GM23338 (cell line): ENCODE data around the gene SUSD2. TPM values are rescaled to one million over a fixed set of nuclear protein-coding genes. Genes with fewer than 3 reads are reported as not detected.
A peak's percentile ranks its signal among the peaks of the same experiment; 100 is the strongest.

ENCODE experiments used
- ATAC-seq: fragments of 200-7000 bp; cut with Tn5 transposase; 3 replicates; pipeline ENCODE4 v1.9.1; 2020
- DNase-seq: peaks from one replicate; pipeline ENCODE4 v3.0.0-alpha.2; 2015; ENCODE audit warnings: low spot score
- H2AFZ ChIP-seq: fragments of 200-600 bp; sonication (generic); 2 replicates; pipeline ENCODE4 v1.8.0; 2016; ENCODE audit warnings: antibody characterized with exemption, mild to moderate bottlenecking, moderate library complexity
- H3F3A ChIP-seq: fragments of 200-600 bp; sonication (generic); replicated peaks from 2 replicates; pipeline ENCODE4 v1.8.0; 2017; ENCODE audit warnings: antibody characterized with exemption, mixed run types, low read depth
- H3K27ac ChIP-seq: fragments of 200-600 bp; sonication (generic); 2 replicates; pipeline ENCODE4 v1.6.1; 2016; ENCODE audit warnings: low read depth
- H3K27me3 ChIP-seq: fragments of 200-600 bp; sonication (generic); 2 replicates; pipeline ENCODE4 v1.8.0; 2016; ENCODE audit warnings: mild to moderate bottlenecking, mixed run types, moderate library complexity; ENCODE audit not compliant: insufficient read depth
- H3K36me3 ChIP-seq: fragments of 200-600 bp; sonication (generic); 2 replicates; pipeline ENCODE4 v1.8.0; 2016; ENCODE audit warnings: mild to moderate bottlenecking; ENCODE audit not compliant: insufficient read depth
- H3K4me1 ChIP-seq: fragments of 200-600 bp; sonication (generic); 2 replicates; pipeline ENCODE4 v1.8.0; 2016; ENCODE audit warnings: mild to moderate bottlenecking, moderate library complexity; ENCODE audit not compliant: insufficient read depth
- H3K4me2 ChIP-seq: fragments of 200-600 bp; sonication (generic); 2 replicates; pipeline ENCODE4 v1.7.1; 2017; ENCODE audit warnings: mixed run types
- H3K4me3 ChIP-seq: fragments of 200-600 bp; sonication (generic); 2 replicates; pipeline ENCODE4 v1.6.1; 2016; ENCODE audit warnings: mixed run types
- H3K79me2 ChIP-seq: fragments of 200-600 bp; sonication (generic); replicated peaks from 2 replicates; pipeline ENCODE4 v1.8.0; 2017; ENCODE audit warnings: mild to moderate bottlenecking; ENCODE audit not compliant: insufficient read depth
- H3K9me2 ChIP-seq: fragments of 200-600 bp; sonication (generic); 2 replicates; pipeline ENCODE4 v1.8.0; 2017; ENCODE audit not compliant: insufficient read depth
- H4K20me1 ChIP-seq: fragments of 200-600 bp; sonication (generic); replicated peaks from 2 replicates; pipeline ENCODE4 v1.8.0; 2017; ENCODE audit warnings: mild to moderate bottlenecking; ENCODE audit not compliant: insufficient read depth
- H3K27ac Mint-ChIP-seq: 2 replicates; pipeline ENCODE4 v1.8.0; 2020; ENCODE audit warnings: inconsistent platforms, mild to moderate bottlenecking, moderate library complexity, mixed read lengths
- H3K27me3 Mint-ChIP-seq: 3 replicates; pipeline ENCODE4 v1.8.0; 2022; ENCODE audit warnings: low read depth, mild to moderate bottlenecking, moderate library complexity, mixed read lengths, inconsistent platforms; ENCODE audit not compliant: insufficient read depth, poor library complexity
- H3K36me3 Mint-ChIP-seq: 3 replicates; pipeline ENCODE4 v1.8.0; 2021; ENCODE audit warnings: low read depth, mild to moderate bottlenecking, inconsistent platforms, moderate library complexity, mixed read lengths
- H3K4me1 Mint-ChIP-seq: 3 replicates; pipeline ENCODE4 v1.8.0; 2020; ENCODE audit warnings: mild to moderate bottlenecking, inconsistent platforms, mixed read lengths
- H3K4me3 Mint-ChIP-seq: 3 replicates; pipeline ENCODE4 v1.8.0; 2021; ENCODE audit warnings: moderate library complexity, mild to moderate bottlenecking, inconsistent platforms, mixed read lengths
- H3K9me3 Mint-ChIP-seq: 3 replicates; pipeline ENCODE4 v1.8.0; 2020; ENCODE audit warnings: moderate library complexity, mild to moderate bottlenecking, inconsistent platforms, mixed read lengths
- CREB1 ChIP-seq: fragments of 250-450 bp; sonication (Bioruptor Pico); IDR thresholded peaks from 2 replicates; pipeline ENCODE4 v1.5.0; 2020; ENCODE audit warnings: low read depth, mild to moderate bottlenecking, moderate library complexity
- EZH2 ChIP-seq: fragments of 200-600 bp; sonication (generic); IDR thresholded peaks from one replicate; pipeline ENCODE4 v1.8.0; 2017; ENCODE audit warnings: antibody characterized with exemption, mild to moderate bottlenecking, low read depth; ENCODE audit not compliant: unreplicated experiment
- EZH2phosphoT487 ChIP-seq: fragments of 200-600 bp; sonication (generic); IDR thresholded peaks from one replicate; pipeline ENCODE4 v1.8.1; 2018; ENCODE audit warnings: antibody characterized with exemption; ENCODE audit not compliant: unreplicated experiment
- JUNB ChIP-seq: IDR thresholded peaks from one replicate; pipeline ENCODE4 v1.6.1; 2016; ENCODE audit warnings: antibody characterized with exemption; ENCODE audit not compliant: unreplicated experiment
- NANOG ChIP-seq: IDR thresholded peaks from 2 replicates; pipeline ENCODE4 v1.6.1; 2016; ENCODE audit warnings: antibody characterized with exemption, borderline replicate concordance
- STAT1 ChIP-seq: IDR thresholded peaks from one replicate; pipeline ENCODE4 v1.6.1; 2016; ENCODE audit warnings: antibody characterized with exemption; ENCODE audit not compliant: unreplicated experiment
- ZNF114 ChIP-seq: fragments of 250-450 bp; sonication (Bioruptor Pico); IDR thresholded peaks from 2 replicates; pipeline ENCODE4 v1.5.0; 2020; ENCODE audit warnings: mild to moderate bottlenecking, moderate library complexity
- ZNF331 ChIP-seq: fragments of 250-450 bp; sonication (Bioruptor Pico); IDR thresholded peaks from 2 replicates; pipeline ENCODE4 v1.5.0; 2020; ENCODE audit warnings: low read depth, mild to moderate bottlenecking, moderate library complexity
- polyA plus RNA-seq: library from polyadenylated mRNA; unstranded; fragments of >200 nt; fragmentation: Nextera tagmentation; extraction: Ambion mirVana; gene quantifications from 2 replicates; pipeline ENCODE4 v1.2.1, GENCODE V29; 2016
- total RNA-seq: library from RNA; depleted of rRNA; stranded (reverse); fragments of >200 nt; shearing (Covaris generic); gene quantifications from 2 replicates; pipeline ENCODE4 v1.2.3, GENCODE V29; 2014
- TF ChIP-seq, protein P1 (sequence below), 2 experiments: fragments of 200-600 bp in 1 of 2; sonication (generic) in 1 of 2; conservative IDR thresholded peaks; 2 replicates each; pipeline versions ENCODE4 v1.5.1 to v1.6.1; 2016 to 2017; ENCODE audit warnings: antibody characterized with exemption in 2 of 2, low read depth in 2 of 2, mild to moderate bottlenecking in 2 of 2, moderate library complexity in 1 of 2
- TF ChIP-seq, protein P2 (sequence below): fragments of 250-450 bp; sonication (Bioruptor Pico); IDR thresholded peaks from 2 replicates; pipeline ENCODE4 v1.5.0; 2020; ENCODE audit warnings: mild to moderate bottlenecking, moderate library complexity
- TF ChIP-seq, protein P3 (sequence below): IDR thresholded peaks from 2 replicates; pipeline ENCODE4 v1.6.1; 2016; ENCODE audit warnings: antibody characterized with exemption

Gene SUSD2
- total and polyA plus RNA-seq, 2 experiments from 2014 or later = 0.74 to 2.1 TPM

DNA sequence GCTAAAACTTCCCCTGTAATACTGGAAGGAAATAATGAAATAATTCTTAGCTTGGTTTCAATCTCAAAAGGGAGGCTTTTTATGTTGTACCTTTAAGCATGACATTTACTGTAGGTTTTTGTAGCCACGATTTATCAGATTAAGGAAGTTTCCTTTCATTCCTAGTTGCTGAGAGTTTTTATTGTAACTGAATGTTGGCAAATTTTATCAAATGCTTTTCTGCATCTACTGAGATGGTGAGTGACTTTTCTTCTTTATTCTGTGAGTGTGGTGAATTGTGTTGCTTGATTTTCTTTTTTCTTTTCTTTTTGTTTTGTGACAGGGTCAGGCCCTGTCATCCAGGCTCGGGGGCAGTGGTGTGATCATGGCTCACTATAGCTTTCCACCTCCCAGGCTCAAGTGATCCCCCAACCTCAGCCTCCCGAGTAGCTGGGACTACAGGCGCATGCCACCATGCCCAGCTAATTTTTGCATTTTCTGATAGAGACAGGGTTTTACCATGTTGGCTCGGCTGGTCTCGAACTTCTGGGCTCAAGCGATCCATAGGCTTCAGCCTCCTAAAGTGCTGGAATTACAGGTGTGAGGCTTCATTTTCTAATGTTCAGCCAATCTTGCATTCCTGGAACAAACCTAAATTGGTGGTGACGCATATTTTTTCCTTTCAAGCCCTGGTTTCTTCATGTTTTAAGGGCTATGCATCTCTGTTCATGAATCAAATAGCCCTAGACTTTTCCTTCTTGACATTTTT, 26.2 kb downstream of the SUSD2 start:
- H3K4me1 Mint-ChIP-seq = peaks cover 20% of the 10 kb centered on the region

More for the DNA sequence above, 26.2 kb downstream of the SUSD2 start:
- Histone ChIP-seq H3K9me2 (no peaks in the 10 kb centered on the region), H3F3A (no peaks in the 10 kb centered on the region), H3K79me2 (no peaks in the 10 kb centered on the region), H4K20me1 (no peaks in the 10 kb centered on the region), H3K27me3 (no peaks in the 10 kb centered on the region), H3K27ac (no peak overlapping the region; the same call in 1 of the 2 replicates), H3K4me3 (no peak overlapping the region), H3K4me2 (no peak overlapping the region), H2AFZ (no peak overlapping the region), H3K36me3 (no peaks in the 10 kb centered on the region; the same call in 1 of the 2 replicates), H3K4me1 (peaks cover 5% of the 10 kb centered on the region; the same call in 1 of the 2 replicates)
- peaks cover 21% of the 10 kb centered on the region for H3K9me3 Mint-ChIP-seq
- H3K27ac Mint-ChIP-seq = peak overlapping the region; percentile 21; the same call in 1 of the 2 replicates
- no peak overlapping the region for H3K4me3 Mint-ChIP-seq
- TF ChIP-seq ZNF331 (CRISPR knock-in tag) (no peak), CREB1 (CRISPR knock-in tag) (no peak), EZH2phosphoT487 (no peak), EZH2 (no peak), NANOG (no peak), ZNF114 (no peak), JUNB (no peak), STAT1 (no peak)
- TF ChIP-seq, protein P1, sequence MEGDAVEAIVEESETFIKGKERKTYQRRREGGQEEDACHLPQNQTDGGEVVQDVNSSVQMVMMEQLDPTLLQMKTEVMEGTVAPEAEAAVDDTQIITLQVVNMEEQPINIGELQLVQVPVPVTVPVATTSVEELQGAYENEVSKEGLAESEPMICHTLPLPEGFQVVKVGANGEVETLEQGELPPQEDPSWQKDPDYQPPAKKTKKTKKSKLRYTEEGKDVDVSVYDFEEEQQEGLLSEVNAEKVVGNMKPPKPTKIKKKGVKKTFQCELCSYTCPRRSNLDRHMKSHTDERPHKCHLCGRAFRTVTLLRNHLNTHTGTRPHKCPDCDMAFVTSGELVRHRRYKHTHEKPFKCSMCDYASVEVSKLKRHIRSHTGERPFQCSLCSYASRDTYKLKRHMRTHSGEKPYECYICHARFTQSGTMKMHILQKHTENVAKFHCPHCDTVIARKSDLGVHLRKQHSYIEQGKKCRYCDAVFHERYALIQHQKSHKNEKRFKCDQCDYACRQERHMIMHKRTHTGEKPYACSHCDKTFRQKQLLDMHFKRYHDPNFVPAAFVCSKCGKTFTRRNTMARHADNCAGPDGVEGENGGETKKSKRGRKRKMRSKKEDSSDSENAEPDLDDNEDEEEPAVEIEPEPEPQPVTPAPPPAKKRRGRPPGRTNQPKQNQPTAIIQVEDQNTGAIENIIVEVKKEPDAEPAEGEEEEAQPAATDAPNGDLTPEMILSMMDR (conservative IDR thresholded peaks at IDR 0.05; ENCODE audit: low read depth in 2 of 2) = no peak
- TF ChIP-seq, protein P2, sequence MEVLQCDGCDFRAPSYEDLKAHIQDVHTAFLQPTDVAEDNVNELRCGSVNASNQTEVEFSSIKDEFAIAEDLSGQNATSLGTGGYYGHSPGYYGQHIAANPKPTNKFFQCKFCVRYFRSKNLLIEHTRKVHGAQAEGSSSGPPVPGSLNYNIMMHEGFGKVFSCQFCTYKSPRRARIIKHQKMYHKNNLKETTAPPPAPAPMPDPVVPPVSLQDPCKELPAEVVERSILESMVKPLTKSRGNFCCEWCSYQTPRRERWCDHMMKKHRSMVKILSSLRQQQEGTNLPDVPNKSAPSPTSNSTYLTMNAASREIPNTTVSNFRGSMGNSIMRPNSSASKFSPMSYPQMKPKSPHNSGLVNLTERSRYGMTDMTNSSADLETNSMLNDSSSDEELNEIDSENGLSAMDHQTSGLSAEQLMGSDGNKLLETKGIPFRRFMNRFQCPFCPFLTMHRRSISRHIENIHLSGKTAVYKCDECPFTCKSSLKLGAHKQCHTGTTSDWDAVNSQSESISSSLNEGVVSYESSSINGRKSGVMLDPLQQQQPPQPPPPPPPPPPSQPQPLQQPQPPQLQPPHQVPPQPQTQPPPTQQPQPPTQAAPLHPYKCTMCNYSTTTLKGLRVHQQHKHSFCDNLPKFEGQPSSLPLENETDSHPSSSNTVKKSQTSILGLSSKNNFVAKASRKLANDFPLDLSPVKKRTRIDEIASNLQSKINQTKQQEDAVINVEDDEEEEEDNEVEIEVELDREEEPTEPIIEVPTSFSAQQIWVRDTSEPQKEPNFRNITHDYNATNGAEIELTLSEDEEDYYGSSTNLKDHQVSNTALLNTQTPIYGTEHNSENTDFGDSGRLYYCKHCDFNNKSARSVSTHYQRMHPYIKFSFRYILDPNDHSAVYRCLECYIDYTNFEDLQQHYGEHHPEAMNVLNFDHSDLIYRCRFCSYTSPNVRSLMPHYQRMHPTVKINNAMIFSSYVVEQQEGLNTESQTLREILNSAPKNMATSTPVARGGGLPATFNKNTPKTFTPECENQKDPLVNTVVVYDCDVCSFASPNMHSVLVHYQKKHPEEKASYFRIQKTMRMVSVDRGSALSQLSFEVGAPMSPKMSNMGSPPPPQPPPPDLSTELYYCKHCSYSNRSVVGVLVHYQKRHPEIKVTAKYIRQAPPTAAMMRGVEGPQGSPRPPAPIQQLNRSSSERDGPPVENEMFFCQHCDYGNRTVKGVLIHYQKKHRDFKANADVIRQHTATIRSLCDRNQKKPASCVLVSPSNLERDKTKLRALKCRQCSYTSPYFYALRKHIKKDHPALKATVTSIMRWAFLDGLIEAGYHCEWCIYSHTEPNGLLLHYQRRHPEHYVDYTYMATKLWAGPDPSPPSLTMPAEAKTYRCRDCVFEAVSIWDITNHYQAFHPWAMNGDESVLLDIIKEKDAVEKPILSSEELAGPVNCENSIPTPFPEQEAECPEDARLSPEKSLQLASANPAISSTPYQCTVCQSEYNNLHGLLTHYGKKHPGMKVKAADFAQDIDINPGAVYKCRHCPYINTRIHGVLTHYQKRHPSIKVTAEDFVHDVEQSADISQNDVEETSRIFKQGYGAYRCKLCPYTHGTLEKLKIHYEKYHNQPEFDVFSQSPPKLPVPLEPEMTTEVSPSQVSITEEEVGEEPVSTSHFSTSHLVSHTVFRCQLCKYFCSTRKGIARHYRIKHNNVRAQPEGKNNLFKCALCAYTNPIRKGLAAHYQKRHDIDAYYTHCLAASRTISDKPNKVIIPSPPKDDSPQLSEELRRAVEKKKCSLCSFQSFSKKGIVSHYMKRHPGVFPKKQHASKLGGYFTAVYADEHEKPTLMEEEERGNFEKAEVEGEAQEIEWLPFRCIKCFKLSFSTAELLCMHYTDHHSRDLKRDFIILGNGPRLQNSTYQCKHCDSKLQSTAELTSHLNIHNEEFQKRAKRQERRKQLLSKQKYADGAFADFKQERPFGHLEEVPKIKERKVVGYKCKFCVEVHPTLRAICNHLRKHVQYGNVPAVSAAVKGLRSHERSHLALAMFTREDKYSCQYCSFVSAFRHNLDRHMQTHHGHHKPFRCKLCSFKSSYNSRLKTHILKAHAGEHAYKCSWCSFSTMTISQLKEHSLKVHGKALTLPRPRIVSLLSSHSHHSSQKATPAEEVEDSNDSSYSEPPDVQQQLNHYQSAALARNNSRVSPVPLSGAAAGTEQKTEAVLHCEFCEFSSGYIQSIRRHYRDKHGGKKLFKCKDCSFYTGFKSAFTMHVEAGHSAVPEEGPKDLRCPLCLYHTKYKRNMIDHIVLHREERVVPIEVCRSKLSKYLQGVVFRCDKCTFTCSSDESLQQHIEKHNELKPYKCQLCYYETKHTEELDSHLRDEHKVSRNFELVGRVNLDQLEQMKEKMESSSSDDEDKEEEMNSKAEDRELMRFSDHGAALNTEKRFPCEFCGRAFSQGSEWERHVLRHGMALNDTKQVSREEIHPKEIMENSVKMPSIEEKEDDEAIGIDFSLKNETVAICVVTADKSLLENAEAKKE = no peak
- TF ChIP-seq, protein P3, sequence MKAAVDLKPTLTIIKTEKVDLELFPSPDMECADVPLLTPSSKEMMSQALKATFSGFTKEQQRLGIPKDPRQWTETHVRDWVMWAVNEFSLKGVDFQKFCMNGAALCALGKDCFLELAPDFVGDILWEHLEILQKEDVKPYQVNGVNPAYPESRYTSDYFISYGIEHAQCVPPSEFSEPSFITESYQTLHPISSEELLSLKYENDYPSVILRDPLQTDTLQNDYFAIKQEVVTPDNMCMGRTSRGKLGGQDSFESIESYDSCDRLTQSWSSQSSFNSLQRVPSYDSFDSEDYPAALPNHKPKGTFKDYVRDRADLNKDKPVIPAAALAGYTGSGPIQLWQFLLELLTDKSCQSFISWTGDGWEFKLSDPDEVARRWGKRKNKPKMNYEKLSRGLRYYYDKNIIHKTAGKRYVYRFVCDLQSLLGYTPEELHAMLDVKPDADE = no peak
- peaks cover 2% of the 10 kb centered on the region for H3K27me3 Mint-ChIP-seq
- DNase-seq (no peak), ATAC-seq (no peak)
- H3K36me3 Mint-ChIP-seq = peaks cover 14% of the 10 kb centered on the region
